A549 (cell line): Measurements from ENCODE around the gene KRT38. TPM values are rescaled to one million over a fixed set of nuclear protein-coding genes. Genes with fewer than 3 reads are reported as not detected.

Experiments
- ATAC-seq, 2 experiments: fragments of 200-7000 bp in 1 of 2; fragments of >200 bp in 1 of 2; cut with Nextera tagmentation in 1 of 2; cut with Tn5 transposase in 1 of 2; 3 replicates each; pipeline versions ENCODE4 v1.8.0 to v1.9.1; 2018 to 2020; ENCODE audit warnings: mild to moderate bottlenecking in 1 of 2, moderate library complexity in 1 of 2
- CTCF ChIA-PET: fragments of 300-600 bp; sonication (Branson Sonifier 250); formaldehyde crosslinking; extraction: SDS; loops from one replicate; lab custom pipeline; 2021; ENCODE audit warnings: antibody characterized with exemption, inconsistent platforms; lab: Yijun Ruan, JAX
- POLR2A ChIA-PET: fragments of 350-600 bp; formaldehyde crosslinking; extraction: SDS; loops from one replicate; lab custom pipeline; 2021; ENCODE audit warnings: antibody characterized with exemption, inconsistent platforms; lab: Yijun Ruan, JAX
- DNase-seq, 2 experiments: peaks; one replicate each; pipeline versions ENCODE4 v3.0.0 to v3.0.0-alpha.2; 2011 to 2016; ENCODE audit warnings: low read depth in 1 of 2, low spot score in 1 of 2
- FAIRE-seq: peaks from 2 replicates; lab custom pipeline; 2011; peaks lifted over from hg19 to GRCh38; lab: Jason Lieb, UNC
- H3K27ac ChIP-seq, 2 experiments: fragments of >200 bp; sonication (Bioruptor Twin); formaldehyde crosslinking; 3 replicates each; pipeline ENCODE4 v1.5.1; 2016 to 2017
- H3K4me1 ChIP-seq: fragments of >200 bp; sonication (Bioruptor Twin); formaldehyde crosslinking; 3 replicates; pipeline ENCODE4 v1.6.1; 2016
- H3K4me2 ChIP-seq: fragments of >200 bp; sonication (Bioruptor Twin); formaldehyde crosslinking; 3 replicates; pipeline ENCODE4 v1.6.1; 2016
- H3K4me3 ChIP-seq: fragments of >200 bp; sonication (Bioruptor Twin); formaldehyde crosslinking; 3 replicates; pipeline ENCODE4 v1.5.1; 2016
- H3K9me3 ChIP-seq: fragments of >200 bp; sonication (Bioruptor Twin); formaldehyde crosslinking; 3 replicates; pipeline ENCODE4 v1.6.1; 2016
- BCL3 ChIP-seq: fragments of >200 bp; sonication (Bioruptor Twin); formaldehyde crosslinking; IDR thresholded peaks from 3 replicates; pipeline ENCODE4 v1.6.1; 2016
- CBX2 ChIP-seq: fragments of 200-600 bp; sonication (generic); IDR thresholded peaks from 2 replicates; pipeline ENCODE4 v1.6.1; 2016; ENCODE audit warnings: low read depth, mild to moderate bottlenecking, borderline replicate concordance
- CHD4 ChIP-seq: fragments of 200-600 bp; sonication (generic); IDR thresholded peaks from 2 replicates; pipeline ENCODE4 v1.6.1; 2016; ENCODE audit warnings: antibody characterized with exemption, mild to moderate bottlenecking, borderline replicate concordance
- CTCF ChIP-seq: fragments of >200 bp; sonication (Bioruptor Twin); formaldehyde crosslinking; IDR thresholded peaks from 3 replicates; pipeline ENCODE4 v1.5.1; 2016
- E2F6 ChIP-seq: IDR thresholded peaks from 2 replicates; pipeline ENCODE4 v1.6.1; 2012; ENCODE audit warnings: low read depth, borderline replicate concordance
- ELK1 ChIP-seq: fragments of 150-350 bp; IDR thresholded peaks from 2 replicates; pipeline ENCODE4 v1.6.1; 2014; ENCODE audit warnings: low read depth, mild to moderate bottlenecking, low read length
- HDAC2 ChIP-seq: fragments of 200-600 bp; sonication (generic); IDR thresholded peaks from 2 replicates; pipeline ENCODE4 v1.6.1; 2016
- HES2 ChIP-seq: fragments of >200 bp; sonication (Bioruptor Twin); formaldehyde crosslinking; IDR thresholded peaks from 2 replicates; pipeline ENCODE4 v1.6.1; 2016
- HOXB13 ChIP-seq: fragments of 250-450 bp; sonication (Bioruptor Pico); IDR thresholded peaks from 2 replicates; pipeline ENCODE4 v1.5.0; 2020; ENCODE audit warnings: low read depth, mild to moderate bottlenecking, moderate library complexity
- HOXB5 ChIP-seq: fragments of 250-450 bp; sonication (Bioruptor Pico); IDR thresholded peaks from 2 replicates; pipeline ENCODE4 v1.5.0; 2020; ENCODE audit warnings: mild to moderate bottlenecking, moderate library complexity
- JUN ChIP-seq, 2 experiments: fragments of >200 bp; sonication (Bioruptor Twin); formaldehyde crosslinking; IDR thresholded peaks; 2 replicates in 1 of 2; 3 replicates in 1 of 2; pipeline ENCODE4 v1.6.1; 2016 to 2017
- JUNB ChIP-seq: fragments of >200 bp; sonication (Bioruptor Twin); formaldehyde crosslinking; IDR thresholded peaks from 2 replicates; pipeline ENCODE4 v1.6.1; 2016
- KDM5A ChIP-seq: fragments of 200-600 bp; sonication (generic); IDR thresholded peaks from 2 replicates; pipeline ENCODE4 v1.6.1; 2016; ENCODE audit warnings: antibody characterized with exemption, mild to moderate bottlenecking
- MAX ChIP-seq: IDR thresholded peaks from 2 replicates; pipeline ENCODE4 v1.6.1; 2012
- NR3C1 ChIP-seq: fragments of >200 bp; sonication (Bioruptor Twin); formaldehyde crosslinking; IDR thresholded peaks from 3 replicates; pipeline ENCODE4 v1.6.1; 2017
- RARB ChIP-seq: fragments of 250-450 bp; sonication (Bioruptor Pico); IDR thresholded peaks from 2 replicates; pipeline ENCODE4 v1.8.0; 2021; ENCODE audit warnings: mild to moderate bottlenecking, moderate library complexity
- RCOR1 ChIP-seq: fragments of 150-350 bp; IDR thresholded peaks from 2 replicates; pipeline ENCODE4 v1.6.1; 2014; ENCODE audit warnings: antibody characterized with exemption, low read length, low read depth
- REST ChIP-seq: fragments of 200-600 bp; sonication (generic); IDR thresholded peaks from 2 replicates; pipeline ENCODE4 v1.6.1; 2016; ENCODE audit warnings: antibody characterized with exemption, mild to moderate bottlenecking, moderate library complexity
- TFCP2L1 ChIP-seq: fragments of 250-450 bp; sonication (Bioruptor Pico); IDR thresholded peaks from 2 replicates; pipeline ENCODE4 v1.5.0; 2021; ENCODE audit warnings: mild to moderate bottlenecking
- TP53 ChIP-seq: fragments of 250-450 bp; sonication (Bioruptor Pico); IDR thresholded peaks from 2 replicates; pipeline ENCODE4 v1.5.0; 2021; ENCODE audit warnings: mild to moderate bottlenecking, moderate library complexity
- USF2 ChIP-seq: fragments of 450-650 bp; IDR thresholded peaks from 2 replicates; pipeline ENCODE4 v1.6.1; 2014; ENCODE audit warnings: antibody characterized with exemption
- ZFP36 ChIP-seq: fragments of 450-650 bp; IDR thresholded peaks from 2 replicates; pipeline ENCODE4 v1.6.1; 2014; ENCODE audit warnings: borderline replicate concordance; ENCODE audit not compliant: partially characterized antibody
- ZSCAN20 ChIP-seq: fragments of 250-450 bp; sonication (Bioruptor Pico); IDR thresholded peaks from 2 replicates; pipeline ENCODE4 v1.8.0; 2022; ENCODE audit warnings: mild to moderate bottlenecking, moderate library complexity
- WGBS: methylation state at CpG from one replicate; pipeline ENCODE4 v1.1.6; 2017; ENCODE audit errors: missing lambda C conversion rate; 5-methylcytosine and 5-hydroxymethylcytosine counted together
- polyA minus RNA-seq: library from RNA; depleted of rRNA, polyadenylated mRNA; stranded (reverse); fragments of >200 nt; gene quantifications from 2 replicates; pipeline ENCODE4 v1.2.3, GENCODE V29; 2011; rRNA and poly(A)+ RNA removed
- polyA plus RNA-seq, 4 experiments: library from polyadenylated mRNA; depleted of rRNA in 3 of 4; stranded (reverse); fragments of >200 nt; fragmentation: RNase III in 1 of 4; extraction: RNeasy Plus Mini Kit Qiagen cat#74134 plus additional on column Dnase treatment in 1 of 4; gene quantifications; 2 replicates in 3 of 4; 3 replicates in 1 of 4; pipeline ENCODE4 v1.2.3, GENCODE V29; 2011 to 2017

Gene KRT38
- polyA plus RNA-seq (2011; rRNA removed): not detected in 2 replicates
- polyA plus RNA-seq (2012; cell fraction: cytosol; rRNA removed): not detected in 2 replicates
- polyA plus RNA-seq (2012; cell fraction: nucleus; rRNA removed): not detected in 2 replicates
- polyA plus RNA-seq (2017; fragmentation: RNase III; extraction: RNeasy Plus Mini Kit Qiagen cat#74134 plus additional on column Dnase treatment): not detected in 3 replicates
- not detected in 2 replicates for polyA minus RNA-seq

GRCh38 chr17:41440531-41441033 is at the start of gene KRT38:
Gene KRT38 (minus strand): TSS chr17:41440983. CDS start chr17:41440921, 62 bp downstream.
- WGBS: 57% methylated on average over 10 of the region's 10 CpGs
- no peak for DNase-seq
- FAIRE-seq: no peak
- H3K27ac ChIP-seq: no peak within 1 kb of the TSS
- no peak for ATAC-seq
- no peaks in the 10 kb centered on the region for H3K4me1 ChIP-seq
- POLR2A ChIA-PET: no interaction called here
- no peak within 1 kb of the TSS for H3K4me3 ChIP-seq
- no peak for TF ChIP-seq RCOR1
- TF ChIP-seq HOXB13 (CRISPR knock-in tag): no peak
- TF ChIP-seq NR3C1: no peak
- no peak for TF ChIP-seq E2F6
- TF ChIP-seq RARB (CRISPR knock-in tag): no peak
- no peak for TF ChIP-seq USF2
- CTCF ChIA-PET: interaction anchor here (1.7 to 2.1 kb wide), 2 partner anchors 23 to 108 kb away, joined by 5 to 8 read pairs; no protein-coding TSS in a partner anchor
- no peak within 1 kb of the TSS for H3K4me2 ChIP-seq
- no peaks in the 10 kb centered on the region for H3K9me3 ChIP-seq

GRCh38 chr17:41489531-41489930 is 48.7 kb upstream of the KRT38 start, which contains the start of gene KRT36:
Gene KRT36 (minus strand): TSS chr17:41489910. CDS start chr17:41489864, 46 bp downstream.
- Histone ChIP-seq H3K27ac (no peak within 1 kb of the TSS), H3K9me3 (no peaks in the 10 kb centered on the region), H3K4me3 (no peak within 1 kb of the TSS), H3K4me2 (no peak within 1 kb of the TSS), H3K4me1 (0 out of 3 replicates have a peak, but pooled peaks cover 3% of the 10 kb centered on the region)
- TF ChIP-seq CHD4: no peak
- TF ChIP-seq HDAC2: no peak
- TF ChIP-seq ZSCAN20 (CRISPR knock-in tag): no peak
- TF ChIP-seq TFCP2L1: no peak
- no peak for TF ChIP-seq CTCF
- TF ChIP-seq BCL3: no peak
- TF ChIP-seq ZFP36: no peak
- no peak for TF ChIP-seq NR3C1
- no peak for TF ChIP-seq HES2
- no peak for TF ChIP-seq TP53 (CRISPR knock-in tag)
- TF ChIP-seq E2F6: no peak
- TF ChIP-seq REST: no peak
- TF ChIP-seq MAX: no peak
- TF ChIP-seq HOXB5 (CRISPR knock-in tag): no peak
- no peak for TF ChIP-seq KDM5A
- TF ChIP-seq CBX2: no peak
- no peak for TF ChIP-seq ELK1
- TF ChIP-seq JUNB: no peak
- no peak for TF ChIP-seq HOXB13 (CRISPR knock-in tag)
- TF ChIP-seq JUN (IDR thresholded peaks at IDR 0.05): no peak
- POLR2A ChIA-PET: no interaction called here
- WGBS: 87% methylated on average over 12 of the region's 12 CpGs
- CTCF ChIA-PET: interaction anchor here (1.3 to 13.1 kb wide), 6 partner anchors 9 to 174 kb away, joined by 3 to 119 read pairs (median 6); partner anchors contain the start of genes KRT13 and KRT35
- FAIRE-seq (no peak), DNase-seq (no peak), ATAC-seq (no peak)
